Measurements from ENCODE around the gene GRIA4.

DNA sequence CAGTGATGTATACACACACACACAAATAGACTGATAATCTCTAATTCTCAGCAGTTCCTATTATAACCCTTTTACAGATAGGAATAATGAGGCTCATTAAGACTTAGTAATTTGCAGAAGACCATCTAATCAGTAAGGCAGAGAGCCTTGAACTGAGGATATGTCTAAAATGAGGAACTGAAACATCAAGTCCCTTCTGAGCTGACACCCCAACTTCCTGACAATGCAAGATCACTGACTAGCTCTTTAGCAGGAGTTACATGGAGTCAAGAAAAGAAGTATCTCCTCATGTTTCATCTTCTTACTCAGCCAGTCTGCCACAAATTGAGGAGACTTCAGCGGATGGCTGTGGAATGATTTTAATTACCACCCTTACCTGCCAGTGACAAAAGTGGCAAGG lies 219.2 kb downstream of the GRIA4 start:
- TF ChIP-seq, protein P1, sequence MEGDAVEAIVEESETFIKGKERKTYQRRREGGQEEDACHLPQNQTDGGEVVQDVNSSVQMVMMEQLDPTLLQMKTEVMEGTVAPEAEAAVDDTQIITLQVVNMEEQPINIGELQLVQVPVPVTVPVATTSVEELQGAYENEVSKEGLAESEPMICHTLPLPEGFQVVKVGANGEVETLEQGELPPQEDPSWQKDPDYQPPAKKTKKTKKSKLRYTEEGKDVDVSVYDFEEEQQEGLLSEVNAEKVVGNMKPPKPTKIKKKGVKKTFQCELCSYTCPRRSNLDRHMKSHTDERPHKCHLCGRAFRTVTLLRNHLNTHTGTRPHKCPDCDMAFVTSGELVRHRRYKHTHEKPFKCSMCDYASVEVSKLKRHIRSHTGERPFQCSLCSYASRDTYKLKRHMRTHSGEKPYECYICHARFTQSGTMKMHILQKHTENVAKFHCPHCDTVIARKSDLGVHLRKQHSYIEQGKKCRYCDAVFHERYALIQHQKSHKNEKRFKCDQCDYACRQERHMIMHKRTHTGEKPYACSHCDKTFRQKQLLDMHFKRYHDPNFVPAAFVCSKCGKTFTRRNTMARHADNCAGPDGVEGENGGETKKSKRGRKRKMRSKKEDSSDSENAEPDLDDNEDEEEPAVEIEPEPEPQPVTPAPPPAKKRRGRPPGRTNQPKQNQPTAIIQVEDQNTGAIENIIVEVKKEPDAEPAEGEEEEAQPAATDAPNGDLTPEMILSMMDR (IDR thresholded peaks at IDR 0.05) = no peak
- no peak for TF ChIP-seq POLR2A (IDR thresholded peaks at IDR 0.05)

Data from lower leg skin (tissue), 3 donors.